ENCODE results near the gene CA12.

- TF ChIP-seq CTCF (IDR thresholded peaks at IDR 0.05): no peak
- TF ChIP-seq POLR2A (IDR thresholded peaks at IDR 0.05): no peak
Observed at GRCh38 chr15:63310646-63311045, 71.0 kb downstream of the CA12 start.

All from Peyer's patch (tissue), 4 donors.